Activated CD8-positive, alpha-beta T cell treated with anti-CD3 and anti-CD28 coated beads for 36 hours (primary cell): ENCODE measurements around the gene NUMBL. TPM values are rescaled to one million over a fixed set of nuclear protein-coding genes. Genes with fewer than 3 reads are reported as not detected.

Source experiments
- ATAC-seq: fragments of 200-7000 bp; cut with Tn5 transposase; one replicate; pipeline ENCODE4 v1.10.0; 2021; ENCODE audit warnings: mild to moderate bottlenecking, moderate library complexity
- CTCF ChIA-PET: fragments of 350-600 bp; sonication (Branson Sonifier 250); formaldehyde crosslinking; loops from one replicate; lab custom pipeline; 2021; ENCODE audit warnings: antibody characterized with exemption; lab: Charles Lee
- POLR2A ChIA-PET: fragments of 350-600 bp; sonication (Branson Sonifier 250); formaldehyde crosslinking; loops from one replicate; lab custom pipeline; 2021; ENCODE audit warnings: antibody characterized with exemption; lab: Charles Lee
- DNase-seq: peaks from one replicate; pipeline ENCODE4 v3.0.0-alpha.2; 2020
- H3K27ac Mint-ChIP-seq: one replicate; pipeline ENCODE4 v1.8.0; 2021; ENCODE audit warnings: mild to moderate bottlenecking, mixed read lengths
- H3K27me3 Mint-ChIP-seq: one replicate; pipeline ENCODE4 v1.8.0; 2021; ENCODE audit warnings: mixed read lengths
- H3K36me3 Mint-ChIP-seq: one replicate; pipeline ENCODE4 v1.8.0; 2021; ENCODE audit warnings: low read depth, mixed read lengths
- H3K4me1 Mint-ChIP-seq: one replicate; pipeline ENCODE4 v1.8.0; 2021; ENCODE audit warnings: low read depth, mixed read lengths
- H3K4me3 Mint-ChIP-seq: one replicate; pipeline ENCODE4 v1.8.0; 2021; ENCODE audit warnings: mild to moderate bottlenecking, moderate library complexity, mixed read lengths
- H3K9me3 Mint-ChIP-seq: one replicate; pipeline ENCODE4 v1.8.0; 2021; ENCODE audit warnings: mixed read lengths
- intact Hi-C: fragments of 100-400 bp; cut with micrococcal nuclease; formaldehyde crosslinking; loops from one replicate; pipeline ENCODE4 v1.10.0; 2022
- total RNA-seq, 2 experiments: library from RNA; stranded (reverse); gene quantifications; one replicate each; pipeline ENCODE4 v1.2.3, GENCODE V29; 2021
- TF ChIP-seq, protein P1 (sequence below): fragments of 200-600 bp; IDR thresholded peaks from one replicate; pipeline ENCODE4 v1.8.0; 2022; ENCODE audit warnings: antibody characterized with exemption, mild to moderate bottlenecking

NUMBL gene
- total RNA-seq, 2 experiments from 2014 or later, result 13.7 to 17.7 TPM

DNA sequence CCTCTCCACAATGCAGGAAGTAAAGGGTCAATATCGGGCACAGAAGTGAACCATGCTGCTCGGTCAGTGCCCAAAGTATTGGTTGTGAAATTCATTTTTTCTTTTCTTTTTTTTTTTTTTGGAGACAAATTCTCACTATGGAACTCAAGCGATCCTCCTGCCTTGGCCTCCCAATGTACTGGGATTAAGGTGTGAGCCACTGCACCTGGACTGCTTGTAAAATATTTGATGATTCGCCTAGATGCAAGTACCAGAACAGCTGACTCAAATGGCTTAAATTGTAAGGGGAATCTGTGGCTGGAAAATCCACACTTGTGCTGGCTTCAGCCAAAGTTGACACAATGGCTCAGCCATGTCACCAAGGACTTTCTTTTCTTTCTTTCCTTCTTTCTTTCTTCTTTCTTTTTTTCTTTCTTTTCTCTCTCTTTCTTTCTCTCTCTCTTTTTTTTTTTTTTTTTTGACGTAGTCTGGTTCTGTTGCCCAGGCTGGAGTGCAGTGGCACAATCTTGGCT is 43.7 kb downstream of the NUMBL start:
- DNase-seq (no peak), ATAC-seq (no peak)
- ChIA-PET CTCF (interaction anchor here (4.9 kb wide), 1 partner anchor 13 kb away, joined by 54 read pairs; no protein-coding TSS in a partner anchor), POLR2A (no interaction called here)
- no peak overlapping the region for H3K27ac Mint-ChIP-seq
- H3K36me3 Mint-ChIP-seq, result no peaks in the 10 kb centered on the region
- H3K9me3 Mint-ChIP-seq, result no peaks in the 10 kb centered on the region
- intact Hi-C loops, result no loop called here
- TF ChIP-seq, protein P1, sequence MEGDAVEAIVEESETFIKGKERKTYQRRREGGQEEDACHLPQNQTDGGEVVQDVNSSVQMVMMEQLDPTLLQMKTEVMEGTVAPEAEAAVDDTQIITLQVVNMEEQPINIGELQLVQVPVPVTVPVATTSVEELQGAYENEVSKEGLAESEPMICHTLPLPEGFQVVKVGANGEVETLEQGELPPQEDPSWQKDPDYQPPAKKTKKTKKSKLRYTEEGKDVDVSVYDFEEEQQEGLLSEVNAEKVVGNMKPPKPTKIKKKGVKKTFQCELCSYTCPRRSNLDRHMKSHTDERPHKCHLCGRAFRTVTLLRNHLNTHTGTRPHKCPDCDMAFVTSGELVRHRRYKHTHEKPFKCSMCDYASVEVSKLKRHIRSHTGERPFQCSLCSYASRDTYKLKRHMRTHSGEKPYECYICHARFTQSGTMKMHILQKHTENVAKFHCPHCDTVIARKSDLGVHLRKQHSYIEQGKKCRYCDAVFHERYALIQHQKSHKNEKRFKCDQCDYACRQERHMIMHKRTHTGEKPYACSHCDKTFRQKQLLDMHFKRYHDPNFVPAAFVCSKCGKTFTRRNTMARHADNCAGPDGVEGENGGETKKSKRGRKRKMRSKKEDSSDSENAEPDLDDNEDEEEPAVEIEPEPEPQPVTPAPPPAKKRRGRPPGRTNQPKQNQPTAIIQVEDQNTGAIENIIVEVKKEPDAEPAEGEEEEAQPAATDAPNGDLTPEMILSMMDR, result no peak
- no peaks in the 10 kb centered on the region for H3K4me1 Mint-ChIP-seq
- peaks cover 2% of the 10 kb centered on the region for H3K27me3 Mint-ChIP-seq
- no peak overlapping the region for H3K4me3 Mint-ChIP-seq

DNA sequence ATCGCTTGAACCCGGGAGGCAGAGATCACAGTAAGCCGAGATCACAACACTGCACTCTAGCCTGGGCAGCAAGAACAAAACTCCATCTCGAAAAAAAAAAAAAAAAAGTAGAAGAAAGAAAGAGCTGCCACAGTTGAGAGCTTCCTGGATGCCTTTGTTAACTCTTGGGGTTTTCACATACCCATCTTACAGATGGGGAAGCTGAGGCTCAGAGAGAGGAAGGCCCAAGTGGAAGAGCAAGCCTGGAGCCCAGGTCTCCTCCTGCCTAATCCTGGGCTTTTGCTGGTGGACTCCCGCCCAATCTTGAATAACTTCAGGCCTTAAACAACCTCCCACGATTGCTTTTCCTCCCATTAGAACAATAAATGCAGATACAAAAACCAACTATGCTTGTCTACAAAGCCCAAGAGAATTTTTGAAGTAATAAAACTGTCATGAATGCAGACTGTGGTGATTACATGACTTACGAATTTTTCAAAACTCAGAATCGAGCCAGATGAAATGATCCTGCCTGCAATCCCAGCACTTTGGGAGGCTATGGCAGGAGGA is 47.6 kb downstream of the NUMBL start:
- CTCF ChIA-PET, result interaction anchor here (4.9 kb wide), 1 partner anchor 9 kb away, joined by 54 read pairs; no protein-coding TSS in a partner anchor
- no peak overlapping the region for H3K4me3 Mint-ChIP-seq
- H3K27me3 Mint-ChIP-seq, result peaks cover 2% of the 10 kb centered on the region
- H3K36me3 Mint-ChIP-seq, result no peaks in the 10 kb centered on the region
- H3K9me3 Mint-ChIP-seq, result no peaks in the 10 kb centered on the region
- intact Hi-C loops, result no loop called here
- no peak for ATAC-seq
- no peak overlapping the region for H3K27ac Mint-ChIP-seq
- POLR2A ChIA-PET, result no interaction called here
- no peak for DNase-seq
- TF ChIP-seq, protein P1, result no peak
- H3K4me1 Mint-ChIP-seq, result peaks cover 2% of the 10 kb centered on the region

DNA sequence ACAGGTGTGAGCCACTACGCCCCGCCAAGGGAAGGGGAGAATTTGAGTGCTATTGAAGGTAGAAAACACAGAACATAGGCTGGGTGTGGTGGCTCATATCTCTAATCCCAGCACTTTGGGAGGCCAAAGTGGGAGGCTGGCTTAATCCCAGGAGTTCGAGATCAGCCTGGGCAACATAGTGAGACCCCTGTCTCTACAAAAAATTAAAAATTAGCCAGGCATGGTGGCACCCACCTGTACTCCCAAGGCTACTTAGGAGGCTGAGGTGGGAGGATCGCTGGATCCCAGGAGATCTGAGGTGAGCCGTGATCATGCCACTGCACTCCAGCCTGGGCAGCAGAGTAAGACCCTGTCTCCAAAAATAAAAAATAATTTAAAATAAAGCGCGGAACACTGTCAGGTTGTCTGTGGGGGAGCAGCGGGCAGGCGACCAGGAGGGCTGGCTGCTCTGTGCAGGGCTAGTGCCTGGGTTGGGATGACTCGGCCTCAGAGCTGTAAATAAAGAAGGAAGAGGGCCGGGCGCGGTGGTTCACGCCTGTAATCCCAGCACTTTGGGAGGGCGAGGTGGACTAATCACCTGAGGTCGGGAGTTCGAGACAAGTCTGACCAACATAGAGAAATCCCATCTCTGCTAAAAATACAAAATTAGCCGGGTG is 48.3 kb downstream of the NUMBL start:
- intact Hi-C loops, result no loop called here
- H3K4me3 Mint-ChIP-seq, result no peak overlapping the region

DNA sequence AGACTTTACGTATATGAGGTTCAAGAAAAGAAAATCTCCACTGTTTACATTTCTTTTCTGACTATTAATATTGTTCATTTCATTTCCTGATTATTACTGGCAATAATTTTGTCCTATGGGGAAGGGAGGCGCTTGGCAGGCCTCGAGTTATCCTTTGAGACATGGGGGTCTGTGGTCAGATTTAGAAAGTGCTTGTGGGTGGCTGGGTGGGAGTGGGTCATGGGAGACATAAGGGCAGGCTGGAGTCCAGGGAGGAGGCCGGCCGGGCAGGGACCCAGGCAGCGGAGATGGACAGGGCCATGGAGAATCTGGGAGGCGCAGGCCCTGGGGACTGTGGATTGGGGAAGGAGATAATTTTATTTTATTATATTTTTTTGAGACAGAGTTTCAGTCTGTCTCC is 49.2 kb downstream of the NUMBL start:
- Mint-ChIP-seq H3K4me1 (peaks cover 2% of the 10 kb centered on the region), H3K36me3 (no peaks in the 10 kb centered on the region), H3K4me3 (no peak overlapping the region), H3K27me3 (peaks cover 2% of the 10 kb centered on the region), H3K27ac (no peak overlapping the region), H3K9me3 (no peaks in the 10 kb centered on the region)
- TF ChIP-seq, protein P1, result no peak
- ATAC-seq, result no peak
- ChIA-PET CTCF (no interaction called here), POLR2A (no interaction called here)
- intact Hi-C loops, result no loop called here
- DNase-seq, result no peak

More for the DNA sequence above, 48.3 kb downstream of the NUMBL start:
- ChIA-PET CTCF (no interaction called here), POLR2A (interaction anchor here (0.6 kb wide), 1 partner anchor 111 kb away, joined by 3 read pairs; no protein-coding TSS in a partner anchor)
- Mint-ChIP-seq H3K27ac (no peak overlapping the region), H3K4me1 (peaks cover 2% of the 10 kb centered on the region), H3K9me3 (no peaks in the 10 kb centered on the region), H3K36me3 (no peaks in the 10 kb centered on the region), H3K27me3 (peaks cover 2% of the 10 kb centered on the region)
- ATAC-seq (no peak), DNase-seq (no peak)
- TF ChIP-seq, protein P1, result no peak

DNA sequence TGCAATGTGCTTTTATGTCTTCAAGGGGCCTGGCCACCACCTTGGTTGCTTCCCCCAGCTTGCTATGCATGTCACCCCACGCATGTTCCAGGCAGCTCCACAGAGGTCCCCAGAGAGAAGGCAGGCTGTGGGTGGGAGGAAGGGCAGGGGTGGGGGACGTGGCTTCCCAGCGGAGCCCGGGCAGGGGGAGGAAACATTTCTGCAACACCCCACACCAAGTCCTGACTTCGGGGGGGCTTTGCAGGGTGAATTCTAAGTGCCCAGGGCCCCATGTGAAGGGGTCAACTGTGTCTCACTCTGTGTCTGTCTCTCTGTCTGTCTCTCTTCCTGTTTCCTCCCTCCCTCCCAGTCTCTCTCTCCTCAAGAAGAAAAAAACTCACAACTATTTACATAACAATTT is 49.7 kb downstream of the NUMBL start:
- H3K27ac Mint-ChIP-seq, result no peak overlapping the region
- no peak for ATAC-seq
- ChIA-PET POLR2A (interaction anchor here (1.2 kb wide), 1 partner anchor 10 kb away, joined by 3 read pairs; no protein-coding TSS in a partner anchor), CTCF (no interaction called here)
- intact Hi-C loops, result no loop called here
- H3K9me3 Mint-ChIP-seq, result no peaks in the 10 kb centered on the region
- H3K36me3 Mint-ChIP-seq, result no peaks in the 10 kb centered on the region
- peaks cover 1% of the 10 kb centered on the region for H3K27me3 Mint-ChIP-seq
- H3K4me1 Mint-ChIP-seq, result peaks cover 2% of the 10 kb centered on the region
- H3K4me3 Mint-ChIP-seq, result no peak overlapping the region
- DNase-seq, result no peak
- TF ChIP-seq, protein P1, result no peak
